HepG2 (cell line): ENCODE results near the gene CSNK1D. TPM values are rescaled to one million over a fixed set of nuclear protein-coding genes. Genes with fewer than 3 reads are reported as not detected.

ENCODE experiments used
- ATF2 ChIP-seq: sonication (generic); formaldehyde crosslinking; IDR thresholded peaks from 2 replicates; pipeline ENCODE4 v1.4.0; 2020; ENCODE audit warnings: missing genetic modification reagents
- ESRRA ChIP-seq: sonication (generic); formaldehyde crosslinking; IDR thresholded peaks from 2 replicates; pipeline ENCODE4 v1.5.1; 2020; ENCODE audit warnings: mild to moderate bottlenecking, low read depth, missing genetic modification reagents
- GATAD2A ChIP-seq: IDR thresholded peaks from 2 replicates; pipeline ENCODE4 v1.6.1; 2016
- HDAC6 ChIP-seq: fragments of 200-600 bp; sonication (generic); IDR thresholded peaks from 2 replicates; pipeline ENCODE4 v1.7.0; 2017; ENCODE audit warnings: mild to moderate bottlenecking, antibody characterized with exemption, low read length, low read depth
- KLF11 ChIP-seq: IDR thresholded peaks from 2 replicates; pipeline ENCODE4 v1.6.1; 2016; ENCODE audit warnings: missing compliant biosample characterization
- MLXIP ChIP-seq: sonication (generic); formaldehyde crosslinking; IDR thresholded peaks from 2 replicates; pipeline ENCODE4 v1.9.0; 2021; ENCODE audit warnings: missing genetic modification reagents, borderline replicate concordance
- PAWR ChIP-seq: sonication (generic); formaldehyde crosslinking; IDR thresholded peaks from 2 replicates; pipeline ENCODE4 v1.4.0; 2020; ENCODE audit warnings: missing genetic modification reagents, mild to moderate bottlenecking, borderline replicate concordance
- PRMT3 ChIP-seq: sonication (generic); formaldehyde crosslinking; IDR thresholded peaks from 2 replicates; pipeline ENCODE4 v1.8.1; 2022; ENCODE audit warnings: low read depth, mild to moderate bottlenecking, moderate library complexity, missing genetic modification reagents, borderline replicate concordance
- RXRA ChIP-seq: sonication (generic); formaldehyde crosslinking; IDR thresholded peaks from 2 replicates; pipeline ENCODE4 v1.5.1; 2020; ENCODE audit warnings: missing genetic modification reagents
- SOX13 ChIP-seq, 3 experiments: fragments of 450-650 bp in 1 of 3; sonication (generic) in 1 of 3; formaldehyde crosslinking in 1 of 3; IDR thresholded peaks in 2 of 3; conservative IDR thresholded peaks in 1 of 3; 2 replicates each; pipeline versions ENCODE4 v1.5.0 to v1.6.1; 2016 to 2020; ENCODE audit warnings: antibody characterized with exemption in 1 of 3, mild to moderate bottlenecking in 1 of 3, missing compliant biosample characterization in 1 of 3, missing genetic modification reagents in 1 of 3, moderate library complexity in 1 of 3
- ZFX ChIP-seq: sonication (generic); formaldehyde crosslinking; IDR thresholded peaks from 2 replicates; pipeline ENCODE4 v1.4.0; 2020; ENCODE audit warnings: mild to moderate bottlenecking, low read depth, missing genetic modification reagents, moderate library complexity
- ZGPAT ChIP-seq: IDR thresholded peaks from 2 replicates; pipeline ENCODE4 v1.6.1; 2016; ENCODE audit warnings: mild to moderate bottlenecking
- ZMYM4 ChIP-seq: sonication (generic); formaldehyde crosslinking; IDR thresholded peaks from 2 replicates; pipeline ENCODE4 v1.8.1; 2023; ENCODE audit warnings: mild to moderate bottlenecking, missing genetic modification reagents
- ZNF136 ChIP-seq: sonication (generic); formaldehyde crosslinking; IDR thresholded peaks from 2 replicates; pipeline ENCODE4 v1.8.1; 2022; ENCODE audit warnings: low read depth, mild to moderate bottlenecking, moderate library complexity, missing genetic modification reagents
- ZNF235 ChIP-seq: sonication (generic); formaldehyde crosslinking; IDR thresholded peaks from 2 replicates; pipeline ENCODE4 v1.8.1; 2023; ENCODE audit warnings: mild to moderate bottlenecking, missing genetic modification reagents, borderline replicate concordance
- ZNF563 ChIP-seq: sonication (generic); formaldehyde crosslinking; IDR thresholded peaks from 2 replicates; pipeline ENCODE4 v1.8.0; 2022; ENCODE audit warnings: mild to moderate bottlenecking, moderate library complexity, missing genetic modification reagents
- ZNF574 ChIP-seq: sonication (generic); formaldehyde crosslinking; IDR thresholded peaks from 2 replicates; pipeline ENCODE4 v1.4.0; 2020; ENCODE audit warnings: missing genetic modification reagents
- ZNF580 ChIP-seq: IDR thresholded peaks from 2 replicates; pipeline ENCODE4 v1.6.1; 2016; ENCODE audit warnings: low read depth, borderline replicate concordance
- polyA plus RNA-seq, 8 experiments: library from polyadenylated mRNA; depleted of rRNA in 3 of 8; stranded (reverse) in 7 of 8; unstranded in 1 of 8; fragments of >200 nt; fragmentation: Illumina TruSeq in 4 of 8; extraction: Trizol in 4 of 8; gene quantifications; 2 replicates each; pipeline versions ENCODE4 v1.2.1 to v1.2.3, GENCODE V29; 2011 to 2016; ENCODE audit warnings: low read depth in 4 of 8, missing spikeins in 1 of 8, mixed read lengths in 1 of 8; ENCODE audit not compliant: insufficient read depth in 1 of 8
- total RNA-seq, 5 experiments: library from RNA; depleted of rRNA; stranded (reverse); fragments of >200 nt; fragmentation: Illumina TruSeq; extraction: Trizol; gene quantifications; 2 replicates each; pipeline ENCODE4 v1.2.3, GENCODE V29; 2016; ENCODE audit warnings: low read depth in 1 of 5

CSNK1D gene
- total and polyA plus RNA-seq, 2 of the 13 experiments (the other 11 are each of a cell fraction or from before 2014, with no cell fraction given): 31.5 to 128 TPM

GRCh38 chr17:82287868-82288801 is 14.6 kb upstream of the CSNK1D start (continued):
- TF ChIP-seq ZNF574 (CRISPR knock-in tag) (peak; percentile 85), RXRA (CRISPR knock-in tag) (peak; percentile 100), ESRRA (CRISPR knock-in tag) (peak; percentile 94; the same call in 1 of the 2 replicates), ATF2 (CRISPR knock-in tag) (peak; percentile 85), GATAD2A (CRISPR knock-in tag) (peak; percentile 98), PAWR (CRISPR knock-in tag) (no peak), PRMT3 (no peak; the same call in 1 of the 2 replicates), ZNF580 (CRISPR knock-in tag) (no peak; the same call in 1 of the 2 replicates), KLF11 (CRISPR knock-in tag) (no peak; the same call in 1 of the 2 replicates), ZGPAT (CRISPR knock-in tag) (peak; percentile 95), HDAC6 (no peak), ZNF563 (CRISPR knock-in tag) (peak; percentile 53; the same call in 1 of the 2 replicates), ZMYM4 (CRISPR knock-in tag) (peak; percentile 95), SOX13 (IDR thresholded peaks at IDR 0.05) (peak; percentile 80; the same call in 1 of the 2 replicates), SOX13 (CRISPR knock-in tag; conservative IDR thresholded peaks at IDR 0.05 in 1 of 2, IDR thresholded peaks at IDR 0.05 in 1 of 2) (peak; percentile 41 to 89; a peak in 2 of 4 replicates), ZNF235 (no peak), MLXIP (CRISPR knock-in tag) (peak; percentile 89; the same call in 1 of the 2 replicates), ZFX (CRISPR knock-in tag) (peak; percentile 90), ZNF136 (CRISPR knock-in tag) (no peak; the same call in 1 of the 2 replicates)
